Neural cell (in vitro differentiated cells): ENCODE measurements around the gene PROK1.

Source experiments
- EZH2 ChIP-seq: fragments of 200-600, 300-800 bp; shearing (Covaris generic), sonication (generic); IDR thresholded peaks from 2 replicates; pipeline ENCODE4 v1.6.1; 2014; ENCODE audit warnings: antibody characterized with exemption, low read length, borderline replicate concordance, mild to moderate bottlenecking; ENCODE audit not compliant: insufficient read depth, poor library complexity, severe bottlenecking
- POLR2AphosphoS5 ChIP-seq: IDR thresholded peaks from 2 replicates; pipeline ENCODE4 v1.6.1; 2012
- TAF1 ChIP-seq: IDR thresholded peaks from 2 replicates; pipeline ENCODE4 v1.6.1; 2012; ENCODE audit warnings: low read depth
- TF ChIP-seq, protein P1 (sequence below): fragments of 450-650 bp; IDR thresholded peaks from 2 replicates; pipeline ENCODE4 v1.5.1; 2014; ENCODE audit warnings: antibody characterized with exemption, mild to moderate bottlenecking, moderate library complexity; ENCODE audit not compliant: poor library complexity, severe bottlenecking

DNA sequence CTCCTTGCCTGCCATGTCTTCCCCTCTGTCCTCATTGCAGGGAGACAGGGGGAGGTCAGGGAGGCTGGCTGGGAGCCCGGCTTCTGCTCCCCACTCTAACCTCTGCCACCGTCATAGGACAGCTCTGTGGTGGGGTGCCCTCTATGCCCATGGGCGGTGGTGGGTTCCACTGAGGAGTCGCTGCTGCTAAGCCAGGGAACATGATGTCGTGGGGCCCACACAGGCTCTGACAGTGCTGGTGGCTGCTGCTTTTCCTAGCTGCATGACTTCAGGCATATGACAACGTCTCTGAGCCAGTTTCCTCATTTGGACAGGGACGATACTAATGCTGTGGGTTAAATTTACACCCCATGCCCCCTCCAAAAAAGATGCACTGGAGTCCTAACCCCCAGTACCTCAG is 53.3 kb downstream of the PROK1 start:
- TF ChIP-seq, protein P1, sequence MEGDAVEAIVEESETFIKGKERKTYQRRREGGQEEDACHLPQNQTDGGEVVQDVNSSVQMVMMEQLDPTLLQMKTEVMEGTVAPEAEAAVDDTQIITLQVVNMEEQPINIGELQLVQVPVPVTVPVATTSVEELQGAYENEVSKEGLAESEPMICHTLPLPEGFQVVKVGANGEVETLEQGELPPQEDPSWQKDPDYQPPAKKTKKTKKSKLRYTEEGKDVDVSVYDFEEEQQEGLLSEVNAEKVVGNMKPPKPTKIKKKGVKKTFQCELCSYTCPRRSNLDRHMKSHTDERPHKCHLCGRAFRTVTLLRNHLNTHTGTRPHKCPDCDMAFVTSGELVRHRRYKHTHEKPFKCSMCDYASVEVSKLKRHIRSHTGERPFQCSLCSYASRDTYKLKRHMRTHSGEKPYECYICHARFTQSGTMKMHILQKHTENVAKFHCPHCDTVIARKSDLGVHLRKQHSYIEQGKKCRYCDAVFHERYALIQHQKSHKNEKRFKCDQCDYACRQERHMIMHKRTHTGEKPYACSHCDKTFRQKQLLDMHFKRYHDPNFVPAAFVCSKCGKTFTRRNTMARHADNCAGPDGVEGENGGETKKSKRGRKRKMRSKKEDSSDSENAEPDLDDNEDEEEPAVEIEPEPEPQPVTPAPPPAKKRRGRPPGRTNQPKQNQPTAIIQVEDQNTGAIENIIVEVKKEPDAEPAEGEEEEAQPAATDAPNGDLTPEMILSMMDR: no peak
- no peak for TF ChIP-seq EZH2
- no peak for TF ChIP-seq POLR2AphosphoS5
- no peak for TF ChIP-seq TAF1
